ENCODE data around the gene UVSSA. TPM values are rescaled to one million over a fixed set of nuclear protein-coding genes. Genes with fewer than 3 reads are reported as not detected.

UVSSA gene
- total RNA-seq, 1 donor from 2014 or later: 33.9 TPM

- Mint-ChIP-seq H3K27ac (ENCODE audit: unreplicated experiment) (peak overlapping the region; percentile 18), H3K9me3 (ENCODE audit: unreplicated experiment) (peaks cover 15% of the 10 kb centered on the region), H3K36me3 (ENCODE audit: unreplicated experiment) (no peaks in the 10 kb centered on the region), H3K4me1 (ENCODE audit: low read depth, unreplicated experiment) (peaks cover 7% of the 10 kb centered on the region), H3K4me3 (ENCODE audit: unreplicated experiment) (peak overlapping the region; percentile 48), H3K27me3 (ENCODE audit: unreplicated experiment) (peaks cover 23% of the 10 kb centered on the region)
- TF ChIP-seq CTCF (IDR thresholded peaks at IDR 0.05; ENCODE audit: partially characterized antibody, unreplicated experiment): no peak
- DNase-seq: peak; percentile 19
These were observed 68.6 kb downstream of the UVSSA start for GRCh38 chr4:1415681-1415981.

- Mint-ChIP-seq H3K27me3 (ENCODE audit: unreplicated experiment) (peaks cover 21% of the 10 kb centered on the region), H3K4me1 (ENCODE audit: low read depth, unreplicated experiment) (peaks cover 7% of the 10 kb centered on the region), H3K9me3 (ENCODE audit: unreplicated experiment) (peaks cover 15% of the 10 kb centered on the region), H3K36me3 (ENCODE audit: unreplicated experiment) (no peaks in the 10 kb centered on the region), H3K27ac (ENCODE audit: unreplicated experiment) (no peak overlapping the region), H3K4me3 (ENCODE audit: unreplicated experiment) (no peak overlapping the region)
- no peak for TF ChIP-seq CTCF (IDR thresholded peaks at IDR 0.05; ENCODE audit: partially characterized antibody, unreplicated experiment)
- DNase-seq: peak; percentile 18
These were observed 69.3 kb downstream of the UVSSA start for GRCh38 chr4:1416051-1416947.

GRCh38 chr4:1416948-1417260 lies 69.9 kb downstream of the UVSSA start:
- no peak for DNase-seq
- no peak for TF ChIP-seq CTCF (IDR thresholded peaks at IDR 0.05; ENCODE audit: partially characterized antibody, unreplicated experiment)
- peaks cover 7% of the 10 kb centered on the region for H3K4me1 Mint-ChIP-seq (ENCODE audit: low read depth, unreplicated experiment)
- no peak overlapping the region for H3K4me3 Mint-ChIP-seq (ENCODE audit: unreplicated experiment)
- peaks cover 12% of the 10 kb centered on the region for H3K9me3 Mint-ChIP-seq (ENCODE audit: unreplicated experiment)
- no peak overlapping the region for H3K27ac Mint-ChIP-seq (ENCODE audit: unreplicated experiment)
- peaks cover 21% of the 10 kb centered on the region for H3K27me3 Mint-ChIP-seq (ENCODE audit: unreplicated experiment)
- no peaks in the 10 kb centered on the region for H3K36me3 Mint-ChIP-seq (ENCODE audit: unreplicated experiment)

GRCh38 chr4:1417522-1418390 lies 70.7 kb downstream of the UVSSA start:
- Mint-ChIP-seq H3K4me1 (ENCODE audit: low read depth, unreplicated experiment) (peaks cover 7% of the 10 kb centered on the region), H3K4me3 (ENCODE audit: unreplicated experiment) (no peak overlapping the region), H3K27me3 (ENCODE audit: unreplicated experiment) (peaks cover 13% of the 10 kb centered on the region), H3K27ac (ENCODE audit: unreplicated experiment) (no peak overlapping the region), H3K36me3 (ENCODE audit: unreplicated experiment) (no peaks in the 10 kb centered on the region), H3K9me3 (ENCODE audit: unreplicated experiment) (peaks cover 10% of the 10 kb centered on the region)
- DNase-seq: no peak
- peak; percentile 25 for TF ChIP-seq CTCF (IDR thresholded peaks at IDR 0.05; ENCODE audit: partially characterized antibody, unreplicated experiment)

Data from glutamatergic neuron (in vitro differentiated cells).